Testis (tissue), 2 donors: Measurements from ENCODE around the gene RASGEF1B.
"Not testable (repeated sequence)": the region's sequence is repeated elsewhere in the genome, so short reads cannot be mapped to it uniquely, and the experiment has no call there.

Experiments used
- CTCF ChIP-seq, 3 experiments: fragments of 450-650 bp in 2 of 3; fragments of 200-600 bp in 1 of 3; sonication (generic) in 1 of 3; IDR thresholded peaks; one replicate each; pipeline ENCODE4 v1.5.1; 2016 to 2019; ENCODE audit warnings: antibody characterized with exemption in 3 of 3, mild to moderate bottlenecking in 2 of 3, moderate library complexity in 1 of 3
- POLR2A ChIP-seq: fragments of 450-650 bp; IDR thresholded peaks from one replicate; pipeline ENCODE4 v1.6.1; 2017; ENCODE audit warnings: antibody characterized with exemption, mild to moderate bottlenecking, moderate library complexity

GRCh38 chr4:81479573-81479972 lies 7.9 kb upstream of the RASGEF1B start:
- not testable (repeated sequence) for TF ChIP-seq POLR2A; CTCF (IDR thresholded peaks at IDR 0.05)
